ENCODE data around the gene PSG5.
"Not testable (repeated sequence)": the region's sequence is repeated elsewhere in the genome, so short reads cannot be mapped to it uniquely, and the experiment has no call there.

PSG5 gene

GRCh38 chr19:43192381-43193155, 6.2 kb upstream of the PSG5 start:
- in situ Hi-C loops (cut with MboI; ENCODE audit: low pct_unique_long_range_greater_than_20kb, low sequenced_read_pairs); DNase-seq: not testable (repeated sequence)

DNA sequence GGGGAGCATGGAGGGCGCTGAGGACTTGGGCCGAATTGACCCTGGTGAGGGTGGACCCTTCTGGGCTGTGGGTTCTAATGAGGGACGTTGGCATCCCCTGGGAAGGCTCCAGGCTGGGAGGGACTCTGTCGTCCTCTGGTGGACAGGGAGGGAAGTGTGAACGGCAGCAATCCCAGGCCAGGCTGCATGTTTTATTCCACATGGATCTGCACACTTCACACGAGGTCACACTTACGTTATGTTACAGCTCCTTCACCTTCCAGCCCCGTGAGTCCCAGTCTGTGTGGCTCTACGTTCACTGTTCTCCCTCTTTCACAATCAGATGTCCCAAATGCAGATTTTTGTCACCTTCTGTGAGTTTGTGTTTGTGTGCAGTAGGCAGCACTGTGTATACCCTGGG, 1.8 kb upstream of the PSG5 start:
- DNase-seq; in situ Hi-C loops (cut with MboI; ENCODE audit: low pct_unique_long_range_greater_than_20kb, low sequenced_read_pairs): not testable (repeated sequence)

- DNase-seq; in situ Hi-C loops (cut with MboI; ENCODE audit: low pct_unique_long_range_greater_than_20kb, low sequenced_read_pairs): not testable (repeated sequence)
These were observed 4.2 kb downstream of the PSG5 start for GRCh38 chr19:43181869-43182771.

DNA sequence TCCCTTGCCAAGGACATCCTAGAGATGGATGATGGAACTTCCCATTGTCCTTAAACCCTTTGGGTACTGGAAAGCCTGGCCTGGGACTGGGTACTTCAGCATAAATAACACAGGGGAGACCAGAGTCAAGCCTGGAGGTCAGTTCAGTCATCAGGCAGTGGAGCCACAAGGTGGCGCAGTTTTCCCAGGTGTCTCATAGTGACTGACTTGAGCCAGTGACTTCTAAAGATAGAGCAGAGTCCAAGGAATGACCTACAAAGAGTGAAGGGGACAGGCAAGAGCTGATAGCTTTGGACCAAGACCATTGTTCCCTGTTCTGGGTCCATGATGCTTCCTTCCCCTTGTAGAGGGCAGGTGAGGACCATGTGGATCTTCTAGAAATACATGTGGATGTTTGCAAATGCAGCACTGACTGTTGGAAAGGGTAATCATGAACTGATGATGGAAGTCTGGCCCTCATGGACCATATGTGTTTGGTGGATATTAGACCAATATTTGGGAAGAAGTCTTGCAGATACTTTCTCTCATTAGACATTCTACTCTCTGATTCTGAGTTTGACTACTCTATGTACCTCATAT, 6.7 kb downstream of the PSG5 start:
- peak; percentile 2 for DNase-seq

GRCh38 chr19:43178577-43178976, 7.8 kb downstream of the PSG5 start:
- DNase-seq; in situ Hi-C loops (cut with MboI; ENCODE audit: low pct_unique_long_range_greater_than_20kb, low sequenced_read_pairs): not testable (repeated sequence)

More for the DNA sequence above, 6.7 kb downstream of the PSG5 start:
- in situ Hi-C loops (cut with MboI; ENCODE audit: low pct_unique_long_range_greater_than_20kb, low sequenced_read_pairs): not testable (repeated sequence)

DNA sequence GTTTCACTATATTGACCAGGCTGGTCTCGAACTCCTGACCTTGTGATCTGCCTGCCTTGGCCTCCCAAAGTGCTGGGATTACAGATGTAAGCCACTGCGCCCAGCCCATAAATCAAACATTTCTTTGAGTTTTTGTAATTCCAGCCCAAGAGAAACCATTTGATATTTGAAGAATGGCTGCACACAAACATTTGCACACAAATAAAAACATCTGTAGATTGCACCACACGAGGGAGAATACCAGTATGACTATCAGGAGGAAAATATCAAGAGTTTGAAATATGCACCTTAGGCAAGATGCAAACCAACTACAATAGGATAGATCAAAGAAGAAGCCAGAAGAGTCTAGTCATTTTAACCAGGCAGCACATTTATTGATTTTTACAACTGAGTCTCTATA, 20.4 kb downstream of the PSG5 start:
- DNase-seq; in situ Hi-C loops (cut with MboI; ENCODE audit: low pct_unique_long_range_greater_than_20kb, low sequenced_read_pairs): not testable (repeated sequence)

DNA sequence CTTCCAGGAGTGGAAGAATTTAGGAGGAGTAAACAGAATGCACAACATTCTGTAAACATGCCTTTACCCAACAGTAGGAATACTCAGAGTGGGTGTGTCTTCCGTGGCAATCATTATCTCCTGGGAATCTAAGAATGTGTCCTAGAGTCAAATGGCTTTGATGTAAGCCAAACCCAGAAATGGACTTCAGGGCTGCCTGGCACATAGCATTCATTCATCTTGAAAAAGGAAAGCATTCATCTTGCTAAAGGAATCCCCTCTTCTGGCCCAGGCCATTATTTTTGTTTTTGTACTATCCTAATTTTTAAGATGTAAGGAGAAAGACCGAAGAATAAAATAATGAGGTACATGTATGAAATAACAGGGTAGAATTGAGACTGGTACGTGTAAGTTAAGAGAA, 23.2 kb downstream of the PSG5 start:
- DNase-seq; in situ Hi-C loops (cut with MboI; ENCODE audit: low pct_unique_long_range_greater_than_20kb, low sequenced_read_pairs): not testable (repeated sequence)

DNA sequence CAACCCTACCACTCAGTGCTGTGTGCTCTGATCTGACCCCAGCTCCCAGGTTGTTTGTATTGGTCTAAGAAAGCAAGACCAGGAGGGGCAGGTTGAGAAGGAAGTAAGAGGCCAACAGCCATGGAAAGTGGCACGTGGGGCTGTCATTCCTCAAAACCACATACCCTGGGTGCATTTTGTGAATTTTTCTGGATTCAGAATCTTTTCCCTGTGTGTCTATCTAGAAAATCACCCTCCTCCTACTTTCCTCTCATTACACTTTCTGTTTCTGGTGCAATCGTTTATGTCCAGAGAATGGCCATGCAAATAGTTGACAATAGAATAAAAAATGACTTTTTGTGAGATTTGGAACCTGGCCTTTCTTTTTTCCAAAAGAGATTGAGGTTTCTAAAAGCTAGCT, 24.1 kb downstream of the PSG5 start:
- DNase-seq; in situ Hi-C loops (cut with MboI; ENCODE audit: low pct_unique_long_range_greater_than_20kb, low sequenced_read_pairs): not testable (repeated sequence)

DNA sequence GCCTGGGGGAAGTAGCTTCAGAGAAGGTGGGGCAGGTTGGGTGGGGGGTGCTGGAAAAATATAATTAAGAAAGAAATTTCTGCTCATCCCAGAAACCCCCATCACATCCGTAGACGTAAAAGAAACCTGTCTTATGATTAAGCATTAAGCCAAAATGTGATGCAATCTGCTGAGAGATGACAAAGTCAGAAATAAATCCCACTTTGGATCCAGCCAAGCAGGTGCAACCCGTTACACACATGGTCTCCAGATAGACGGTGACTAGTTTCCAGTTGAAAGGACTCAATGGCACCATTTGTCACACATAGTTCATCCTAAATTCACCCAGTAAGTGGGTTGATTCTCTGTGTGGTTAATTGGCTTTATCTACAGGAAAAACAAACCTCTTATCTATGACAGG, 34.1 kb downstream of the PSG5 start:
- DNase-seq: no peak
- in situ Hi-C loops (cut with MboI; ENCODE audit: low pct_unique_long_range_greater_than_20kb, low sequenced_read_pairs): no loop called here

DNA sequence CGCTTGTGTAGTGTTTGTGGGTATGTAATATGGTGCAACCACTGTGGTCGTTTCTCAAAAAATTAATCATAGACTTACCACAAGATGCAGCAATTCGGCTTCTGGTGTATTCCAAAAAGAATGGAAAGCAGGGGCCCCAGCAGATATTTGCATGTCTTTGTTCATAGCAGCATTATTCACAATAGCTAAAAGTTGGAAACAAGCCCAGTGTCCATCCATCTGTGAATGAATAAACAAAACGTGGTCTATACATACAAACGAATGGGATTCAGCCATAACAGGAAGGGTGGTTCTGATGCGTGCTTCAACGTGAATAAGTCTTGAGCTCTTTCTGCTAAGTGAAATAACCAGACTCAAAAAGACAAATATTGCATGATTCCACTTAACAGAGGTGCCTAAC, 36.5 kb downstream of the PSG5 start:
- in situ Hi-C loops (cut with MboI; ENCODE audit: low pct_unique_long_range_greater_than_20kb, low sequenced_read_pairs); DNase-seq: not testable (repeated sequence)

- in situ Hi-C loops (cut with MboI; ENCODE audit: low pct_unique_long_range_greater_than_20kb, low sequenced_read_pairs): no loop called here
These were observed 38.1 kb downstream of the PSG5 start for GRCh38 chr19:43148233-43148632.

DNA sequence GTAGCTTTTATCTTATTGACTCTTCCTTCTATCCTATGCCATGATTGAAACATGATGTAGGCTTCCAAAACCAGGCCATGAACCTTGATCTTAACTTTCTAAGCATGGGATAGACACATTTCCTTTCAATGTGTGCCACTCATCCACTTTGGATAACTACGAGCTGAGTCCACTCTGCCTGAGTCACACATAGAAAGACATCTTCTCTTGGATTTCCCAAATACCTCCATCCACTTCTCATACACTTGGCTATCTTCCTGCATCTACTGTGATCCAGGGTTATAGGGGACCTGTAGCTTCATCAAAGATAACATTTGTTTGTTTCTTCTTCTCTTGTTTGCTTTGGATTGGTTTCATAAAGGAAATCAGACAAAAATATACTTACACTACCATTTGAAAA, 44.6 kb downstream of the PSG5 start:
- DNase-seq; in situ Hi-C loops (cut with MboI; ENCODE audit: low pct_unique_long_range_greater_than_20kb, low sequenced_read_pairs): not testable (repeated sequence)

More at GRCh38 chr19:43148233-43148632, 38.1 kb downstream of the PSG5 start:
- no peak for DNase-seq

- in situ Hi-C loops (cut with MboI; ENCODE audit: low pct_unique_long_range_greater_than_20kb, low sequenced_read_pairs): no loop called here
- DNase-seq: no peak
These were observed 53.6 kb downstream of the PSG5 start for GRCh38 chr19:43132696-43133095.

- in situ Hi-C loops (cut with MboI; ENCODE audit: low pct_unique_long_range_greater_than_20kb, low sequenced_read_pairs); DNase-seq: not testable (repeated sequence)
These were observed 55.0 kb downstream of the PSG5 start for GRCh38 chr19:43131281-43131842.

- in situ Hi-C loops (cut with MboI; ENCODE audit: low pct_unique_long_range_greater_than_20kb, low sequenced_read_pairs); DNase-seq: not testable (repeated sequence)
These were observed 57.1 kb downstream of the PSG5 start for GRCh38 chr19:43129197-43129596.

DNA sequence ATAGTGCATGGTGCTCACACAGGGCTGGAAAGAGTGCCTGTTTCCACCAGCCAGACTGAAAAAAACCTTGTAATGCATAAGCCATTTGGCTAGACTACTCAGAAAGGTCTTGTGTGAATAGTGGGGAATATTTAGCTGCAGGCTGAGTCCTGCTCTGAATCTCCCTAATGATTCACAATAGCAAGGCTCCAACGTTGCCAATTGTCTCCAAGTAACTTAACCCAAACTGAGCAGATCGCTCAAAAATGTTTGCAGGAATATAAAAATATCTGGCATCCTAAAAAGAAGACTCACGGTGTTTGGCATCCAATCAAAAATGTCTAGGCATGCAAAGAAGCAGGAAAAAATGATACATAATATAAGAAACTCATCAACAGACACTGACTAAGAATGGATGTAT, 59.0 kb downstream of the PSG5 start:
- not testable (repeated sequence) for DNase-seq

DNA sequence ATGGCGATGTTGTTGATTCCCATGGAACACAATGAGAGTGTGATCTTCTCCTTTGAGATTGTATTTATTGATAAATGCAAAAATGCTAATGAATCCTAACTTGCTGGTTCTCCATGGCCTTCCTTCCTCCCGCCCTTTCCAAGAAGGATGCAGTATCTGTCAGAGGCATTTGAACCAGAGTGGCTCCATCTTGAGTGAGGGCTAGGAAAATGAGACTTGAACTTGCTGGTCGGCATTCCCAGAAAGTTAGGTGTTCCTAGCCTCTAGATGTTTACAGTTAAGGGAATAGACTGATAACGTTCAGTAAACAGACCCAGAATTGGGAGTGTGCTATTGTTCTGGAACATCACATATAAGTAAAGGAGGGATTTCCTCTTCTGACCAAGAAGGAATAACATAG, 59.6 kb downstream of the PSG5 start:
- in situ Hi-C loops (cut with MboI; ENCODE audit: low pct_unique_long_range_greater_than_20kb, low sequenced_read_pairs): no loop called here
- DNase-seq: no peak

More for the DNA sequence above, 59.0 kb downstream of the PSG5 start:
- in situ Hi-C loops (cut with MboI; ENCODE audit: low pct_unique_long_range_greater_than_20kb, low sequenced_read_pairs): not testable (repeated sequence)

GRCh38 chr19:43124360-43124759, 62.0 kb downstream of the PSG5 start:
- peak; percentile 0 for DNase-seq
- in situ Hi-C loops (cut with MboI; ENCODE audit: low pct_unique_long_range_greater_than_20kb, low sequenced_read_pairs): no loop called here

GRCh38 chr19:43120433-43121026, 65.8 kb downstream of the PSG5 start:
- in situ Hi-C loops (cut with MboI; ENCODE audit: low pct_unique_long_range_greater_than_20kb, low sequenced_read_pairs): not testable (repeated sequence)

More at GRCh38 chr19:43120433-43121026, 65.8 kb downstream of the PSG5 start:
- DNase-seq: not testable (repeated sequence)

Data from KBM-7 (cell line).